ENCODE measurements around the gene OSTM1.

DNA sequence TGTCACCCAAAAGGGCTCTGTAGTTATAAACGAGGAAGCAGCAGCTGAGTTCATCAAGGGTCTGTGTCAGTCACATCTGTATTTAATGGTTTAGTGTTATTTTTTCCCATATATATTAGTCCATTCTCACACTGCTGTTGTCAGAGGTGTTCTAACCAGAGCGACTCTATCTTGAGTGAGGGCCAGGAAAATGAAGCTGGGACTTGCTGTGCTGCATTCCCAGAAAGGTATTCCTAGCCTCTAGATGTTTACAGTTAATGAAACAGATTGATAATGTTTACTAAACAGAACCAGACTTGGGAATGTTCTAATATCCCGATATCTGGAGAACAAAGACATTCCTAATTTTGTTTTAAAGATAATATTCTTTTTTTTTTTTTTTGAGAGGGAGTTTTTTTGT, 68.6 kb downstream of the OSTM1 start:
- TF ChIP-seq YY1 (IDR thresholded peaks at IDR 0.05; ENCODE audit: insufficient read depth, insufficient read length) = no peak
- no peak for TF ChIP-seq ZNF274 (IDR thresholded peaks at IDR 0.05; ENCODE audit: low read depth, low read length)
- no peak for TF ChIP-seq SUZ12 (IDR thresholded peaks at IDR 0.05; ENCODE audit: extremely low read depth, insufficient read depth, insufficient read length)
